ENCODE measurements around the gene MAD2L2. TPM values are rescaled to one million over a fixed set of nuclear protein-coding genes. Genes with fewer than 3 reads are reported as not detected.

MAD2L2 gene
- total RNA-seq, 1 donor from 2014 or later = 20.1 TPM

DNA sequence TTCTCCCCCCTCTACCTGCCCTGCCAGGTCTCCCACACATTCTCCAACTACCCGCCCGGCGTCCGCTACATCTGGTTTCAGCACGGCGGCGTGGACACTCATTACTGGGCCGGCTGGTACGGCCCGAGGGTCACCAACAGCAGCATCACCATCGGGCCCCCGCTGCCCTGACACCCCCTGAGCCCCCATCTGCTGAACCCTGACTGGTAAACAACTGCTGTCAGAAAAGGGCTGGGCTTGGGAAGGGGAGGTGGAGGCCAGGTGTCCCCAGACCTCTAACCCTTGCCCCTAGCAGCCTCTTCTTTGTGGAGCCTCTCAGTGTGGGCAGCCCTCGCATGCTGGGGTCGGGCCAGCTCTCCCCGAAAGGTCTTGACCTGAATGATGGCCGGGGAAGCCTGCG lies 19.8 kb downstream of the MAD2L2 start:
- intact Hi-C loops (cut with DNase I) = no loop called here
- ATAC-seq (no peak), DNase-seq (ENCODE audit: missing footprints) (no peak)

DNA sequence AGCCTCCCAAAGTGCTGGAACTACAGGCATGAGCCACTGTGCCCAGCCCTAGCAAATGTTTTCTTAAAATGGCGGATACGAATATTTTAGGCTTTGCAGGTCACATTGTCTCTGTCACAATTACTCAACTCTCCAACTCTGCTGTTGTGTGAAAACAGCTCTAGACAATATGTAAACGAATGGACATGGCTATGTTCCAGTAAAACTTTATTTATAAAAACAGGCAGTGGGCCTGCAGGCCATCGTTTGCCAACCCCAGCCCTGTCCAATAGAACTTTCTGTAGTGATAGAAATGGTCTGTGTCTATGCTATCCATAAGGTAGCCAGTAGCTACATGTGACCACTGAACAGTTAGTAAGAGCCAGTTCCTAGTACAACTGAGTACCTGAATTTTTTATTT lies 21.2 kb downstream of the MAD2L2 start:
- DNase-seq (ENCODE audit: missing footprints) (no peak), ATAC-seq (no peak)
- intact Hi-C loops (cut with DNase I) = no loop called here

DNA sequence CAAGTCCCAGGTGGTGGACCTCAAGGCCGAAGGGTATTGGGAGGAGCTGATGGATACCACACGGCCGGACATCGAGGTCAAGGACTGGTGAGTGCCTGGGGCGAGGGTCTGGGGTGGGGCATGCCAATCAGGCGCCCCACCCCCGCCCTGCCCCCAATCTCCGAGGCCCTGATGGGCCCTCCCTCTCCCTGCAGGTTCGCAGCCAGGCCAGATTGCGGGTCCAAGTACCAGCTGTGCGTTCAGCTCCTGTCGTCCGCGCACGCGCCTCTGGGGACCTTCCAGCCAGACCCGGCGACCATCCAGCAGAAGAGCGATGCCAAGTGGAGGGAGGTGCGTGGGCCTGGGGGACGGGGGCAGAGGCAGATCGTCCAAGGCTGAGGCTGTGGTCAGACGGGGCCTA lies 22.4 kb downstream of the MAD2L2 start:
- no peak for DNase-seq (ENCODE audit: missing footprints)
- intact Hi-C loops (cut with DNase I) = no loop called here

DNA sequence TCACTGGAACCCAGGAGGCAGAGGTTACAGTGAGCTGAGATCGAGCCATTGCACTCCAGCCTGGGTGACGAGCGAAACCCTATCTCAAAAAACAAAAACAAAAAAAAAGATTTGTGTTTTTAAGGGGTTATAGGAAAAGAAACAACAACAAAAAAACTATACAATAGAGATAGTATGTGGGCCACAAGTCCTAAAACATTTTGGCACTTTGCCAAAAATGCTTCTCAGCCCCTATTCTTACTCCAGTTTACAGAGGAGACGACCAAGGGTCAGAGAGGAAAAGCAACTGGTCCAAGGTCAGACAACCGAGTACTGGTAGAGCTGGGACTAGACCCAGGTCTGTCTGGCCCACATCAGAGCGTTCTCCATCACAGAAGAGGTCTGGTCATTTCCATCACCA lies 23.3 kb downstream of the MAD2L2 start:
- no peak for ATAC-seq
- intact Hi-C loops (cut with DNase I) = no loop called here
- DNase-seq (ENCODE audit: missing footprints) = no peak

More for the DNA sequence above, 22.4 kb downstream of the MAD2L2 start:
- ATAC-seq = no peak

DNA sequence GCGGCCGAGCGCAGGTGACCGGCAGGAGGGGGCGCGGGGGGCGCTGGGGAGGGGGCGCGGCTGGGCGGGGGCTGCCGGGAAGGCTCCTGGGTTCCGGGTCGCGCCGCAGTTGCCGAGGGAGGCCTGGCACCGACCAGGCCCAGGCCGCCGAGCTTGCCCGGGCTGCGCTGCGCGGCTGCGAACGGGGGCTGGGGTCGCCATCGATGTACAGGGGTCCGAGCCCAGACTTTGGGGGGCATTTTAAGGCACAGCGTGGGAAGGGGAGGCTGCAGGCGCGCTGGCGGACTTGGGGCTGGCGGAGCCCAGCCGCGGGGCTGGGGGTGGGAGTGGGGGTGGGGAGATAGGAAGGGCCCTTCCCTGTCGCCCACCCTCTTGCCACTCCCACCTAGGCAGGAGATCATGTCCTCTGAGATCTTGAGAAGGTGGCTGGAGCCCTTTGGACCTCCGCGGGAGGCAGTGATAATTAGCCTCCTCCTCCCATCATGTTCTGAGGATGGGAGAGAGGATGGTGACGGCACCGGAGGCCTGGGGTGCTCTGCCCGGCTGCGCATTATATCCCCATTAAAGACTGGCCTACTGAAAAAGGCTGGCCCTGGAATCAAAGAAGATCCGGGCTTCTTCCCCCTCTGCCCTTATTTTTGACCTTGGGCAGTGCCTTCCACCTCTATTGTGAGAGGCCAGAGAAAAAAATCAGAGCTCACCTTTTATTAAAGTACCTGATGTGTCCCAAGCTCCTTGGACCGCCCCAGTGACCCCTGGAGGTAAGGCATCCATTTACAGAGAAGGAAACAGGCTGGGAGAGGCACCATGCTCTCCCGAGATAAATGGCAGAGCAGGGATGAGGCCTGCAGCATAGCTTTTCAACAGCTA lies 25.8 kb downstream of the MAD2L2 start:
- DNase-seq (ENCODE audit: missing footprints) (no peak), ATAC-seq (no peak)
- intact Hi-C loops (cut with DNase I) = no loop called here

DNA sequence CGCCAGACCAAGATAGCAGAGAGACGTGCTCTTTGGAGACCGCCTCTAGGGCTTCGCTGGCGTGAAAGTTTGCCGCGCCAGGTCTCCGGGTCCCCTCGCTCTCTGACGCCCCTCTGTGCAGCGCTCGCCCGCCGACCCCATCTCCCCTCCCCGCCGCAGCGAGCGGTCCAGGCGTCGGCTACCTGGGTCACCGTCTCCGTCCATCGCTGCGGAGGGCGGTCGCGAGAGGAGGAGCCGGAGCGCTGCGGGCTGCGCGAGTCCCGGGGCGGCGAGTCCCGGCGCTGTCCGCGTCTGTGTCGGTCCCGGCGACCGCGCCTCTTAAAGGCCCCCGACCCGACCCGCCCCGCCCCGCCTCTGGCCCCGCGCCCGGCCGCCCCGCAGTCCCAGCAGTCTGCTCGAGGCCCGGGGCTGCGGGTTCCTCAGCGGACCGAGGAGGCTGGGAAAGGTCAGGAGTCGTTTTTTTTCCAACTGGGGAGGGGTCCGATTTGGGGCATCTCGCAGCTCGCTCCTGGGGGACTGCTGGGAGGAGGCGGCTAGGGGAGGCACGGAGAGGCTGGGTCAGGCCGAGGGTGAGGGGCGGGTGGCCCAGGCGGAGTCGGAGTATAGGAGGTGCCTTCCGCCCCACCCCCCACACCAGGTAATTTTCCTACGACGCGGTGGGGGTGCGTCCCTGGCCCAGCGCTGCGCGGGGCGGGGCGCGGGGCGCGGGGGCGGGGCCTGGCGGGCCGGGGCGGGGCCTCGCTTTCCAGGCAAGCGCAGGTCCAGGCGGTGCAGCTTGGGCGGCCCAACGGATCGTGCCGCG lies 26.6 kb downstream of the MAD2L2 start, which contains the start of the genes FBXO2 and FBXO44:
Gene FBXO2, minus strand, starts transcription at position 293 of the 802 bp plus-strand sequence. Its CDS starts 89 bp downstream, at position 204.
Gene FBXO44, plus strand, starts transcription at position 741 of the 802 bp plus-strand sequence. CDS start 959 bp downstream, outside the sequence.
- peak; percentile 76 for DNase-seq (ENCODE audit: missing footprints)
- peak; percentile 78 for ATAC-seq
- intact Hi-C loops (cut with DNase I) = no loop called here

DNA sequence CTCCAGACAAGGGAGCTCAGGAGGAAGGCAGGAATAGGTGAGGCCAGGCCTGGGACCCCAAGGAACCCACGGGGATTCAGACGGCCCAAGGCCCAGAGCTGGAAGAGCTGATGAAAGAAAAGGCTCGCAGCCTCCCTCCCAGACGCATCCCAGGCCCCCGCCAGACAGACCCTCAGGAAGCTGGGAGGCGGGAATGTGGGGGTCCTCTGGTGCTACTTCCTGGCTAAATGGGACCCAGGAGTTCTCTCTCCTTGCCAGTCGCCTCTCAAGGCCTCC lies 27.1 kb downstream of the MAD2L2 start:
- DNase-seq (ENCODE audit: missing footprints) = no peak
- intact Hi-C loops (cut with DNase I) = no loop called here
- no peak for ATAC-seq

DNA sequence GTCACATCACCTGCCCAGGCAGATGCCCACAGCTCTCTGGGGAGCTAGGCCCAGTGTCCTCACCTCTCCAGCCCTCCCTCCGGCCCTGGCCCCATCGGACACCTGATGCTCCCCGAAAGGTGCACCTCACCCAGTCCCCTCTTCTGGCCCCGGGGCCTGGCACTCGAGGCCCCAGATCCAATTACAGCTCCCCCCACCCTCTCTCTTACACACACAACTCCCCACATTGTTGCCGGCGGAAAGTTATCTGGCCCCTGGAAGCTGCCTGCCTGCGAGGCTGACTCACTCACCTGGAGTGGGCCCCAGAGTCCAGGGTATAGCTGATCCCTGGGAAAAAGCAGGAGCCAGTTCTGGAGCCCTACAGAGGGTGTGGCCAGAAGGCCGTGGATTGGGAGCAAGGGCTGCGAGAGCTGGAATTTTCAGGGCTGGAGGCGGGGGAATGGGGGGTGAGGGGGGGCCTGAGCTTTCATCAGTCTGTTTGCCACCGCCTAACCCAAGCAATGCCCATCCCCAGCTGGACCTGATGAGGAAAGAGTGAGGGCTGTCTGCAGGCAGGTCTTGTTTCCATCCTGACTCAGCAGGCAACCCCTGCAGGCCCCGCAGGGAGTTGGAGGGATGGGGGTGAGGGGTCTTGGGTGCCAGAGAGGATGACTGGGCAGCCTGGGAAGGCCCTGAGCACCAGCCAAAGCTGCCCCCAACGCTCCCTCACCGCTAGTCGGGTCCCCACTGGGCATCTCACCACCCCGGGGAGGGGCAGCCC lies 27.7 kb downstream of the MAD2L2 start:
- ATAC-seq (no peak), DNase-seq (ENCODE audit: missing footprints) (no peak)
- intact Hi-C loops (cut with DNase I) = no loop called here

DNA sequence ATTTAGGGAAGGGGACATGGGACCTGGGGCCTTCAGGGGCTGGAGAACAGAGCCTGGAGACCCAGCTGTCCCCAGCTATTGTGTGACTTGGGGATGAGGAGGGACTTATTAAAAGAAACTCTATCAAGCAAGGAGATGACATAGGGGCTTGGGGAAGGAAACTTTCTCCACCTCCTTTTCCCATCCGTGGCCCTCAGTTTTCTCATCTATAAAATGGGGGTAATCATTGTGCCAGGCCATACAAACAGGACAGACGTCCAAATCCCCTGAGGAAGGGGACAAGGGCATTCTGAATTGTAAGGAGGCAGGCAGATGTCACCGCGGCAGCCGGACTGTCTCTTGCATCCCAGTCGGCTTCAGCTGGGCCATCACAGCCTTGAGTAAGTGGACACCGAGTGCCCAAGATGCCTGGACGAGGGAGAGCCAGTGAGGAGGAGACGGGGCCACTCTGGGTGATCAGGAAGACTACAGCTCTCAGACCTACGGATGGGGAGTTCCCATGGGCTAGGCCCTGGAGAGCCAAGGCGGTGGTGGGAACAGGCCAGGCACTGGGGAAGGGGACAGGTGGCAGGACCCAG lies 28.7 kb downstream of the MAD2L2 start:
- intact Hi-C loops (cut with DNase I) = no loop called here
- no peak for DNase-seq (ENCODE audit: missing footprints)
- no peak for ATAC-seq

DNA sequence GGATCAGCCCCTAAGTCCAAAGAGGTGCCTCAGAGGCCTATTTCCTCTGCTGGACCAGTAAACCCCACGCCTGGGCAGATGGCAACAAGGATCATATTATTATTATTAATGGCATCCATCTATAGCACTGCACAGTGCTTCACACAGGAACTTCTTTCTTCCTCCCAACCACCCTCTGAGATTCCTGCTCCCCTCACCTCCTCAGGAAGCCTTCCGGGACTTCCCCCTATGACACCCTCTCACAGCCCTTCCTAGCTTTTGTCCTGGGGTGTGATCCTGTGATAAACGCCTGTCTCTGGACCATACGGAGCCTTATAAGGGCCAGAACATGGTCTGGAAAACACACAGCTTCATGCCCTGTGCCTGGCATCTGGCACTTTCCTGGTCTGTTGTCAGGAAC lies 29.9 kb downstream of the MAD2L2 start:
- DNase-seq (ENCODE audit: missing footprints) (no peak), ATAC-seq (no peak)
- intact Hi-C loops (cut with DNase I) = no loop called here

DNA sequence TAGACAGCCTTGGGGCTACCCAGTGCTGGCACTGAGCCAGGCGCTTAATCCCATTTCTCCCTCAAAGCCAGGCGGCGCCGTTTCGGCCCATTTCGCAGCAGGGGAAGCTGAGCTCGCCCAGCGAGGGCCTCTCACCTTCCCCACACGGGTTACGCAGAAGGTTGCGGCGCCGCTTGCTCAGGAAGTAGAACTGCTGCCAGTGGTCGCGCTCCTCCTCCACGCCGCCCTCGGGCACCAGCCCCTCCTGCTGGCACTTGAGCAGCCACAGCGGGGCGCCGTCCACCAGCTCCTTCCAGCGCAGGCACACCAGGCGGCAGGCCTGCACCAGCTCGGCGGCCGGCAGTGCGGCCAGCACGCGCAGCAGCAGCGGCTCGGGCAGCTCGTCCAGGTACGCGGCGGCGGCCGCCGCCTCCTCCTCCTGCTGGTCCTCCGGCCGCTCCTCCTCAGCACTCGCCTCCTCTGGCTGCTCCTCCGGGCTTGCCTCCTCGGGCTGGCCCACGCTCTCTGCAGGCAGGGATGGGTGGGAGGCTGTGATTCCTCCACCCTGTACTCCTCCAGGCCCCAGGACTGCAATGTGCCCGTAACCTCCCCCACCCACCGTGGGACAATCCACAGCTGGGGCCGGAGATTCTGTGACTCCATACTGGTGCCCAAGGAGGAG lies 30.5 kb downstream of the MAD2L2 start:
- intact Hi-C loops (cut with DNase I) = loop anchor here (1.0 kb wide), 1 partner anchor 69 kb away; no protein-coding TSS in a partner anchor
- ATAC-seq (peak; percentile 73), DNase-seq (ENCODE audit: missing footprints) (peak; percentile 88)

DNA sequence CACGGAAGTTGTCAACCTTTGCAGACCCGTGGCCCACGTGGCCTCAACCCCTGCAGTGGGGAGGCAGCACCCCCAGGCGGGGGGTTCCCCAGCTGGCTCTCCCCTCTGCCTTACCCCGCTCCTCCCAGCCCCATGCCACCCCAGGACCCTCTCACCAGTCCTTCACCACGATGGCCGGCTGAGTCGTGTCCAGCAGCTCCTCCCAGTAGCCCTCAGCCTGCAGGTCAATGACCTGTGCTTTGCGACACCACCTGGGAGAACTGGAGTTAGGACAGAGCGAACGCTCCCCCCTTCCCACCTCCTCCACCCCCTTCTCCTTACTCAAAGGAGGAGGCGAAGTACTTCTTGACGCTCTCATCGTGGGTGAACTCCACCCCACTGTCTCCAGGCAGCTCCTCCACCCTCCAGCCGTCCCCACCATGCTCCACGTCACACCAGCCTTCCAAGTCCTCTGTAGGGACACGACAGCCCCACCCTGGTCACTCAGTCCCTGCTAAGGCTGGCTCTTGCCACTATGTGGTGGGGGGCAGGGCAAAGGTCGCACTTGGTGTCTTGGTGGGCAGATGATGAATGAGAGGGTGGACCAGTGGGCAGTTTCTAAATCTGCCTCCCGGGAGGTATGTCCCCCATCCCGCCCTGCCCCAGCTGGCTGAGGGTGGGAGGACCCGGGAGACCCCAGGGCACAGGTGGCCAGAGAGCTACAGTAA lies 31.2 kb downstream of the MAD2L2 start:
- DNase-seq (ENCODE audit: missing footprints) (no peak), ATAC-seq (peak; percentile 1)
- intact Hi-C loops (cut with DNase I) = loop anchor here (1.0 kb wide), 1 partner anchor 70 kb away; no protein-coding TSS in a partner anchor

DNA sequence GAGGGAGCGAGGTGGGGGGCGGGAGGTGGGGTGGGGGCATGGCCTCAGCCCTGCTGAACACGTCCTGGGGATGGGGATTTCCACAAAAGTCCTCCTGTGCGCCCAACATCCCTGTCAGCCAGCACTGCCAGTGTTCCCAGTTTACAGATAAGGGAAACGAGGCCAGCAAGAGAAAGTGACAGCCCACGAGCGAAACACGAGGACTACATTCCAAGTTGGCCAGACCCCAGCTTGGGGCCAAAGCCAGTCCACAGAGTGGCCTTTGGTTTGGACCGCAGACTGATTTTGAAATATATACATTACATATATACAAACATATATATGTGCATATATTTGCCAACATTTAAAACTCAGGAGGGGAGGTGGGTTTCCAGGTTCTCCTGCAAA lies 31.7 kb downstream of the MAD2L2 start:
- no peak for ATAC-seq
- intact Hi-C loops (cut with DNase I) = no loop called here
- no peak for DNase-seq (ENCODE audit: missing footprints)

DNA sequence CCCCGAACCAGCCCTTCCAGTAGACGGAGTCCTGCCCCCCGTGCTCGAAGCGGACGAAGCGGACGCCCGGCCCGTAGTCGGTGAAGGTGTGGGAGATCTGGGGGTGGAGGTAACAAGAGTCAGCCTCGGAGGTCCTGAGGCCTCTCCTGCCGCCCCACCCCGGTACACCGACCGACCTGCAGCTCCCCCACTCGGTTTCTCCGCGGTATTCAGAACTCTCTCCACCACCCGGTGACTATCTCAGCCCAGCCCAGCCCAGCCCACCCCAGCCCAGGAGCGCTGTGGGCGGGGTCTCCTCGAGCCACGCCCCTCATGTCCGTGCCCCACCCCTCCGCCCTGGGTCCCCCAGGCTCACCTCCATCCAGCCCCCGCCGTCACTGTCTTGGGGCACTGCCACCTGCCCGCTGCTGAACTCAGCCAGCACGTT lies 32.2 kb downstream of the MAD2L2 start:
- intact Hi-C loops (cut with DNase I) = no loop called here
- no peak for DNase-seq (ENCODE audit: missing footprints)

DNA sequence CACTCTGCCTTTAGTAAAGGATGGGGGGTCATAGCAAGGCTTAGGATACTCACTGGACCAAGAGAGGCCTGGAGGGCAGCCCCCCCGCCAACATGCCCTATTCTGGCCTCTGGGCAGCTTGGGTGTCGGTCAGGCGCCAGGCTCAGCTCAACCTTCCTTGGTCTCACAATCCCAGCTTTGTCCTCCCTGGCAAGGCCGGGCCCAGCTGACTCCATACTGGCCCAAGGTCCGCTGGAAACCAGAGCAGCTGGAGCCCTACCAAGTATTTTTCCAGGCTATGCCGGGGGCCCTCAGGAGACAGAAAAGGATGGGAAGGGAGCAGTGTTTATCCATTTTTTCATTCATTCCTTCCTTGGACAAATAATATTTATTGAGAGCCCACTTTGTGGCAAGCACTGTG lies 32.9 kb downstream of the MAD2L2 start:
- no peak for DNase-seq (ENCODE audit: missing footprints)
- intact Hi-C loops (cut with DNase I) = no loop called here
- ATAC-seq = no peak

More for the DNA sequence above, 32.2 kb downstream of the MAD2L2 start:
- peak; percentile 17 for ATAC-seq

DNA sequence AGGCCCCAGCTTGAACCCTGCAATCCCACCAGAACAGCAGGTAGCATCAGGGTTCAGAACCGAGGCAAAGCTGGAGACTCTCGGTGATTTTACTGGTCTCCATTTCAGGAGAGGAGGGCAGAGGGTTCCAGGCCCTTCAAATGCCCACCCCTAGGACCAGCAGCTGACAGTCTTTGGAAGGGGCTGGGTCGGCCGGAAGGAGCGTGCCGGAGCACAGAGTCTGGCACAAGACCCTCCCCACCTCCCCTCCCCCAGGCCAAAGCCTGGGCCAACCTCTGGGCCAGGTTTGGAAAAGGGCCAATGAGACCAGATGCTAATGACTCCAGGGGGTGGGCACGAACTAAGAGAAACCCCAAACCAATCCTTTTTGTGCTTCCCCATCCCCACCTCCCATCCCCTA lies 33.6 kb downstream of the MAD2L2 start:
- ATAC-seq = no peak
- no peak for DNase-seq (ENCODE audit: missing footprints)
- intact Hi-C loops (cut with DNase I) = no loop called here

DNA sequence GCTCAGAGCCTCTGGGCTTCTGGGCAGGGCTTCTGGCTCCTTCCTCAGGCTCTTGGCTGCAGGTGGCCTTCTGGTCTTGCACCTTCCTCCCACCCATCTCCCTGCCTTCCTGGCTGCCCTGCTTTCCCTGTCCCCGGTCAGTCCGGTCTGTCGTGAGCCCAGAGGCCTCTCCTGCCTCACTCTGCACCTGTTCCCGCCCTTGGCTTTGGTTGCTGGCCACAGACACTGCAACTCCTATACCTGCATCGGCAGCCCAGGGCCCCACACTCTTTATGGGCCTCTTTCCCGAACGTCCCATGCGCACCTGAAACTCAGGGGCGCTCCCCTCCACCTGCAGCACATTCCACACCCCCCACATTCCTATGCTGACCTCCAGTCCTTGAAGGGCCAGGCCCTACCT lies 34.6 kb downstream of the MAD2L2 start:
- intact Hi-C loops (cut with DNase I) = no loop called here
- ATAC-seq = no peak
- DNase-seq (ENCODE audit: missing footprints) = no peak

Data from Right ventricle myocardium inferior (tissue), 1 donor.